Measurements from ENCODE around the gene PLEKHJ1. TPM values are rescaled to one million over a fixed set of nuclear protein-coding genes. Genes with fewer than 3 reads are reported as not detected.
"Not testable (repeated sequence)": the region's sequence is repeated elsewhere in the genome, so short reads cannot be mapped to it uniquely, and the experiment has no call there.

PLEKHJ1 gene
- total RNA-seq, 1 donor from 2014 or later = 72.5 TPM

DNA sequence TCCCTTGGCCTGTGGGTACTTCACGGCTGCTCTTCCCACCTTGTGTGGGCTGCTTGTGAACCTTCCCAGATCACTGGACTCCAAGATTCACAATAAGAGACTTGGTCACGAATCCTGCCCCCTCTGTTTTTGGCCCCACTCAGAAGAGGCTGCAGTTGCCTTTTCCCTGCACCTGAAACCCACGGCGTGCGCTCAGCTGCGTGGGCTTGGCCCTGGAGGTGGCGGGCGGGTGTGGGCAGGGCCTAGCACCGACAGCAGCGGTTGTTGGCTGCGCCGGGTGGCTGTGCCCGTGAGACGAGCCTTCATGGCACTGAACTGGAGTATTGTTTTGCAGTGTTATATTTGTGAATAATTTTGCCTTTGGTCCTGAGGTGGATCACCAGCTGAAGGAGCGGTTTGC is 33.8 kb downstream of the PLEKHJ1 start:
- intact Hi-C loops (cut with micrococcal nuclease) = no loop called here

DNA sequence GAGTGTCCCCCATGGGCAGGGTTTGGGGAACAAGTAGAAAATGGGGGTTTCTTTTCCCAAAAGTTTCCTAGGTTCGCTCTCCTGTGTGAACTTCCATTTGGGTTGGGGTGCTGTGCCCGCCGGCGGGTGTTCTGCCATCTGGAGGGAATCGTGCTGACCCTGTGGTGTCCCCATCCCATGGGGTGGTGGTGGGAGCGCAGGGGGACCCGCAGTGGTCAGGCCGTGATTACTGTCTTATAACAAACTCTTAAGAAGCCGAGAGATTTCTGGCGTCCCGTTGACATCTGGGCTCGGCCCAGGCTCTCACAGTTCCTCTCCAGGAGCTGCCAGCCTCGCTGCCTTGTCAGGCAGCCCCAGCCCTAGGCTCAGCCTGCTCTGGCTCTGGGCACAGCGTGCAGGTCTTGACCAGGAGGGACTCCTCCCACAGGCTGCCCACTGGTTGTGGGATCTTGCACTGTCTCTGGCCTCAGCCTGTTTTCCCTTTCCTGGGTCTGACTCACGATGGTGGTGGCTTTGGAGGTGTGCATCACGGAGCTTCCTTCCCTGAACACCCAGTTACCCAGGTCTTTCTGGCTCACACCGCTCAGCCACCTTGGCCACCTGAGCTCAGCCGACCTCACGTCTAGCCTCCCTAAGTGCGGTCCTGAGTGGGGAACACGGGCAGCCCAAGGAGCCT is 34.5 kb downstream of the PLEKHJ1 start:
- intact Hi-C loops (cut with micrococcal nuclease) = no loop called here

DNA sequence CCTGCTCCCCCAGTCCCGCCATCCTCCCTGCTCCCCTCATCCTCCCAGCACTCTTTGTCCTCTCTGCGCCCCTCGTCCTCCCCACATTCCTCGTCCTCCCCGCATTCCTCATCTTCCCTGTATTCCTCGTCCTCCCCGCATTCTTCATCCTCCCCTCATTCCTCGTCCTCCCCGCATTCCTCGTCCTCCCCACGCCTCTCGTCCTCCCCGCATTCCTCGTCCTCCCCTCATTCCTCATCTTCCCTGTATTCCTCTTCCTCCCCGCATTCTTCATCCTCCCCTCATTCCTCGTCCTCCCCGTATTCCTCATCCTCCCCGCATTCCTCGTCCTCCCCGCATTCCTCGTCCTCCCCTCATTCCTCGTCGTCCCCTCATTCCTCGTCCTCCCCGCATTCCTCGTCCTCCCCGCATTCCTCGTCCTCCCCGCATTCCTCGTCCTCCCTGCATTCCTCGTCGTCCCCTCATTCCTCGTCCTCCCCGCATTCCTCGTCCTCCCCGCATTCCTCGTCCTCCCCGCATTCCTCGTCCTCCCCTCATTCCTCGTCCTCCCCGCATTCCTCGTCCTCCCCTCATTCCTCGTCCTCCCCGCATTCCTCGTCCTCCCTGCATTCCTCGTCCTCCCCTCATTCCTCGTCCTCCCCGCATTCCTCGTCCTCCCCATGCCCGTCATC is 35.4 kb downstream of the PLEKHJ1 start:
- intact Hi-C loops (cut with micrococcal nuclease) = not testable (repeated sequence)

DNA sequence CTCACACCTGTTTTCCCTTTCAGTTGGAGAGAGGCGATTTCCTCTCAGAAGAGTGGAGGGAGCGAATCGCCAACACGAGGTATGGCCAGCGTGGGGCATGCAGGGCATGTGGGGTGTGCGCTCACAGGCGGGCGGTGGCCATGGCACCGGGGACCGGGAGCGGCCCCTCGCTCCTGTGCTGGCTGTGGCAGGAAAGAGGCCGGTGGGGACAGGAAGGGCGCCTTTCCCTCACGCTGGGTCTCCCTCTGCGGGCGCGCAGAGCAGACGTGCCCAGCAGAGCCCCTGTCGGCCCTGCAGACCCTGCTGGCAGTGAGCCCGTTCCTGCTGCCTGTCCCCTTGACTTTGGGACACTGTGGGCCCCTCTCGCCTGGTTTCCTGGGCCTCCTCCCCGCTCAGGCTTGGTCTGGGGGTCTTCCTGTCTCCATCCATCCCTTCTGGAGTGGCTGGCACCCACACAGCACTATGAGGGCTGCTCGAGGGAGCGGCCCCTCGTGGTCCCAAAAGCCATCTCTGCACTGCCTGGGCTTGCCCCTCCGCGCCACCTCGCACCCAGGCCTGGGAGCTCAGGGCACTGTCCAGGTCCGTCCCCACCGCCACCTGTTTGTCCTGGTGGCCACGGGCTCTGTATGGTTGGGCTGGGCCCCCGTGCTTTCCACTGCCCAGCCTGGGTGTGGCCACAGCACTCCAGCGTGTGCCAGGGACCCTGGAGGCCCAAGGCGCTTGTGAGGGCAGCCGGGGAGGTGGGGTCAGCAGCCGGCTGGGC is 36.1 kb downstream of the PLEKHJ1 start:
- intact Hi-C loops (cut with micrococcal nuclease) = no loop called here

DNA sequence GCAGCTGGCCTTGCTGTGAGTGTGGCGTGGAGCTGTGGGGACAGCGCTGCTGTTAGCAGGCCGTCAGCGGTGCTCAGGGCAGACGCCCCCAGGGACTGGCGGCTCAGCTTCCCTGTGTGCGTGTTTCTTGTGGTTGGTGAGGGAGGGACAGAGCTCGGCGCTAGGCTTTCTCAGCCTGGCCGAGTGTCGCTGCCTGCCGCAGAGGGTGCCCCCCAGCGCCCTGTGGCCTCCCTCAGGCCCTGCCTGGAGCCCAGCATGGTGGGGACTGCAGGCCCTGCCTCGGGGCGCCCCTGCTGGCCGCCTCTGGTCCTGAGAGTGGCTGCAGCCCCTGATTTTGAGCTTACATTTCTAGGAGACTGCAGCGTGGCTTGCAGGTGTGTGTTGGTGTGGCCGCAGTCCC is 36.9 kb downstream of the PLEKHJ1 start:
- intact Hi-C loops (cut with micrococcal nuclease) = no loop called here

DNA sequence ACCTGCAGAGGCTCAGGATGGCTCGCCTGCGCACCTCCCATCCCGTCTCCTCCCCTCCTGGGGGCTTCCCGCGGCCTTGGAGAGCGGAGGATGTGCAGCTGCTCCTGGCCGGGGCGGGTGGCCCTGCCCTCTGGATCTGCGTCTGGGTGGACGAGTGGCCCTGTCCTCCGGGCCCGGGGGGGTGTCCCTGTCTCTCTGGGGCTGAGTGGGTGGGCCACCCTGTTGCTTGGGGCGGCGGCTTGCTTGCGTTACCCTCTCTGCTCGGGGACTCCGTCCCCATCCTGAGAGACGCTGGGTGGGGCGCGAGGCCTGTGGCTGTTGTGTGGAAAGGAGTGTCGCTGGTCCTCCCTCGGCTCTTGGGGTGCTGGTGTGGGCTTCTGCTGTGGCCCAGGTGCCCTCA is 37.8 kb downstream of the PLEKHJ1 start:
- intact Hi-C loops (cut with micrococcal nuclease) = no loop called here

DNA sequence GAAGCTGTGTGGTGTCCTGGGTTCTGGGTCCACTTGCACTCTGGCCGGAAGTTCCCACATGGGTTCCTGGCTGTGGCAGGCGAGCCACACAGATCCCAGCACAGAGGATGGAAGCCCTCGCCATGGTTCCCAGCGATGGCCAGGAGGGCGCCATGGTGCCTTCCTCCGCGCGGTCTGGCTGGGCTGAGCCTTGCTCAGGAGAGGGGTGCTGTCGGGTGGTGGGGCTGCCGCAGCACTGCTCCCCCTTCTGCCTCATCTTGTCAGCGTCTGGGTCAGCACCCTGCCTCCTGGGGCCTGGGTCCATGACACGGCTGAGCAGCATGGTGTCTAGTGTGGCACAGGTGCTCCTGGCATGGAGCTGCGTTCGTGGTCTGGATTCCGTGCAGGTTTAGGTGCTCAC is 38.9 kb downstream of the PLEKHJ1 start:
- intact Hi-C loops (cut with micrococcal nuclease) = no loop called here

DNA sequence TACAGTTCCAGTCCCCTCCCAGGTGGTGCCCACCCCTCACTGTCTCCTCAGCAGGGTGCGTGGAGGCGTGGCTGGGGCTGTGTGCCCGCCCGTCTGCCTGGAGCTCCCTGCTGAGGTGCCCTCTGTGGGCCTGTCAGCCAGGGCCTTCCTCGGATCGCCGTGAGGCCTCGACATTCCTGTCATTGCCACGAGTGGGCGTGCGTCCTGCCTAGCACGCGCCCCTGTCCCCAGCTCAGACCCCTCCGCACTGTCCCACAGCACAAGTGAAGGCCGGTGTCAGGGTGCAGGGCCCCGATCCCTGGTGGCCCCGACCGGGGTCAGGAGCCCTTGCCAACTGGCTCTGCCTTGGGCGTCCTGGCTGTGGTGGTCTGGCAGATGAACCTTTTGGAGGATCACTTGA is 40.2 kb downstream of the PLEKHJ1 start:
- intact Hi-C loops (cut with micrococcal nuclease) = no loop called here

DNA sequence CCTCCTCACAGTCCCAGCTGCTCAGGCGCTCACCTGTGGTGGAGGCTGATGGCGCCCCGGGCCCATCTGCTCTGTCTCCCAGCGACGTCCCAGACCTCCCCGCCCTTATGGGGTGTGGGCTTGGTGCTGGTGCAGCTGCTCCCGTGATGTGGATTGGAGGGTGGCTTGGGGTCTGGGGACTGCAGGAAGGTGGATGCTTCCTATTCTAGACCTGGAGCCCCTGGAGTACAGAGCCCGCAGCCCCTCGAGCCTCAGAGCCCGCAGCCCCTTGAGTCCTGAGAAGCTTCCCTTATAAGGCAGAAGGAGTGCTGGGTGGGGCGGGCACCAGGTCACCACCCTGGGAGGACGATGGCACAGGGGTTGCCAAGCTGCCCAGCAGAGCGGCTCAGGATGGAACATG is 40.8 kb downstream of the PLEKHJ1 start:
- intact Hi-C loops (cut with micrococcal nuclease) = no loop called here

DNA sequence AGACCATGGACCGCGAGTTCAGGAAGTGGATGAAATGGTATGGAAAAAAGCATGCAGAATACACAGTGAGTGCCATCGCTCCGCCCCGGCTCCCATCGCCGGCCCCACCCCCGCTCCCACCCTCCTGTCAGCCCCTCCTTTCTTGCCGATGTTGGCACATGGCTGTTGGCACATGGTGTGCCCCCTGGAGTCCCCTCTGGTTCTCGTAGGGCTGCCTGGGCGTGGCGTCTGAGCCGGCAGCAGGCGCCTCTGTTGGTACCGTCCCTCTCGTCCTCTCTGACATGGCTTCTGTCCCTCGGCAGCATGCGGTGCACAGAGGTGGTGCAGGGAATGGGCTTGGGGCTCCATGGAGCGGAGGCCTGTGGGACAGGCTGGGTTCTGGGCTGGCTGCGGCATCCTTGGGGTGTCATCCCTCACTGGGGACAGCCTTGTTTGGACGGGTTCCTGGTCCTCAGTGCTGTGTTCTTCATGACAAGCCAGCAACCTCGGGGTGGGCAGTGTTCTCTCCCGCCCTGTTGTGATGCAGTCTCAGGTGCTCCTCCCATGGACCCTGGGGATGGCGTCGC is 41.5 kb downstream of the PLEKHJ1 start:
- intact Hi-C loops (cut with micrococcal nuclease) = no loop called here

DNA sequence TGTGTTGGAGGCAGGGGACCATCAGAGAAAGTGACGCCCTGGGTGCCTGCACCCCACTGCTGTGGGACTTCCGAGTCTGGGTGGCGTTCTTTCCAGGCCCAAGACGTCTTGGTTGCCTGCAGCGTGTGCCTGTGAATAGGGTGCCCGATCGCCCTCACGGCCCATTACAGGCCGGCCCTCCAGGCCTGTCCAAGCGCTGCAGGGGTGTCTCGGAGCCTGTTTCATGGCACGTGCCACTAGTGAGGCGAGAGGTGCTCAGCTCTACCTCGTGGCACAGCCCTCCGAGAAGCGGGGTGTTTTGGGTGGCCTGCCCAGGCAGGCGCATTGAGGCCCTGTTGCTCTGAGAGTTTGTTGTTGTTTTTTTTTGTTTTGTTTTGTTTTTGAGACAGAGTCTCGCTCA is 42.3 kb downstream of the PLEKHJ1 start:
- intact Hi-C loops (cut with micrococcal nuclease) = no loop called here

DNA sequence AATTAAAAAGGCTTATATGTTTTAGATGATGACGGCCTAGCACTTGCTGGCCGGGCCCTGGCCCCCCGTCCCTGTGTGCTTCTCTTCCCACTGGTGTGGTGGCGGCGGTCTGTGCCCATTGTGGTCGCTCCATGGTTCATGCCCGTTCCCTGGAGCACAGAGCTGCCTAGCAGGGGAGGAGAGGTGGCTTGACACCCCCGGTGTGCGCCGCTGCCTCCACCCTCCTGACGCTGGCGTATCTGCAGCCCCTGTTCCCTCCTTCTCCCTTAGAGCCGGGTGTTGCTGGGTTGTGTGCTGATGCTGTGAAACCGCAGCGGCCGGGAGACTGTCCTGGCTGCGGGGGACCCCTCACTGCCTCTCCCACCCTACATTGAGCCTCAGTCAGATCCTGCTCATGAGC is 43.3 kb downstream of the PLEKHJ1 start:
- intact Hi-C loops (cut with micrococcal nuclease) = no loop called here

DNA sequence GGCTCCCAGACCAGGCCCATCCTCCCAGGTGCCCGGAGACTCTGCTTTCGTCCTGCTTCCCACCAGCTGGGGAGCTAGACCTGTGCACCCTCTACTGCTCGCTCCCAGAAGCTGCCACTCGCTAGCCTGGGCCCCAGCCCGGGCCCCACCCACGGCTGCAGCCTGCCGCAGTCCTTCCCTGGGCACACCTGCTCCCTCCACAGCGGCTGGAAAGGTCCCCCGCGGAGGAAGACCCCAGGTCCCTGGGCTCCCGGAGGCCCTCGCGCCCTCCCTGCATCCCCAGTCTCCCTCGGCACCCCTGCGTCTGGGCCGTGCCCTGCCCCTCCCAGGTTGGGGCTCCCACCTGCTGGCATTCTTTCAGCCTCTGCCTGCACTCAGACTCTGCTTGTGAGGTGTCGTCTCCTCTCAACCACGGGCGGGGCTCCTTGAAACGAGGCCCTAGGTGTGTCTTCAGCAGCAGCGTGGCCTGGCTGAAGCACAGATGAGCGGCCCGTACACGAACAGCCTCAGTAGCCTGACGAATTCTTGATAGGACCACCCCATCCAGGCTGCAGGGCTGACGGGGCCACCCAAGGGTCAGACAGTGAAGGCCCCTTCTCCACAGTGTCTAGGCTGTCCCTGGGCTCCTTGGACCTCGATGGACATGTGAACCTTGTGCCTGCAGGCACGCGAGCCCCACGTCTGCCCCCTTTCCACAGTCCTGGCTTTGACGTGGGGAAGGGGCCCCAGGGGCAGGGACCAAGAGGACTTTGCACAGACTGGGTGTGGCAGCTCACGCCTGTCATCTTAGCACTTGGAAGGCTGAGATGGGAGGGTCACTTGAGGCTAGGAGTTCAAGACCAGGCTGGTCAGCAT is 44.4 kb downstream of the PLEKHJ1 start:
- intact Hi-C loops (cut with micrococcal nuclease) = no loop called here

DNA sequence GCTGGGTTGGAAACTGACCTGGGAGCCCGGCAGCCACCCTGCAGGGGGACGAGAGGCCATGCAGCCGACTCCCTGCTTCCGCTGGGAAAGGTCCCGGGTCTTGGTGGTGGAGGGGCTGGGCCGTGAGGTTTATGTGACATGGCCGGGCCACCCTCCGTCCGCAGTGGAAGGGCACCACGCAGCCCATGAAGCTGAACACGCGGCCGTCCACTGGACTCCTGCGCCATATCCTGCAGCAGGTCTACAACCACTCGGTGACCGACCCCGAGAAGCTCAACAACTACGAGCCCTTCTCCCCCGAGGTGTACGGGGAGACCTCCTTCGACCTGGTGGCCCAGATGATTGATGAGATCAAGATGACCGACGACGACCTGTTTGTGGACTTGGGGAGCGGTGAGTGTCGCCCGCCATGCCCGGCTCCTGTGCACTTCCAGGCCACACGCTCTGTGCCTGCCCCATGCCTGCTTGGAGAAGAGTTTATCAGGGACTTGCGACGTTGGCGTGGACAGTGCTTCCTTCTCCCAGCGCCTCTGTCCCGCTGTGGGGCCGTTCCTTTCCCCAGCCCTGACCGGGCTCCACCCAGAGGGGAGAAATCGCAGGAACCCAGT is 45.2 kb downstream of the PLEKHJ1 start:
- intact Hi-C loops (cut with micrococcal nuclease) = no loop called here

DNA sequence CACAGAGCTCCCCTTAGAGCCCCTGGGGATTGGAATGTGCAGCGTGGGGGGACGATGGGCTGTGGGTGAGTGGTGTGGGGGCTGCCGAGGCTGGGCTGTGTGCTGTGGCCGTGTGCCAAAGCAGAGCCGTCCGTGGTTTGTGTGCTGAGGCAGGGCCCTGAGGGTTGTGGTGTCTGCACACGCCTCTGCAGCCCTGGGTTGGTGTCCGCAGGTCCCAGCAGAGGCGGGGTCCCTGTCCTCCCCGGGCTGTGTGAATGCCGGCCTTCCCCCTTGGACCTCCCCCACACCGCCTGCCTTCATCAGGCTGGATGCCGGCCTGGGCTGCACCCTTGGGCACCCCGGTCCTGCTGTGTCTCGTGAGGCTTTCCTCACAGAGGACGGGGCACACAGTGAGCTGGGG is 46.2 kb downstream of the PLEKHJ1 start:
- intact Hi-C loops (cut with micrococcal nuclease) = no loop called here

DNA sequence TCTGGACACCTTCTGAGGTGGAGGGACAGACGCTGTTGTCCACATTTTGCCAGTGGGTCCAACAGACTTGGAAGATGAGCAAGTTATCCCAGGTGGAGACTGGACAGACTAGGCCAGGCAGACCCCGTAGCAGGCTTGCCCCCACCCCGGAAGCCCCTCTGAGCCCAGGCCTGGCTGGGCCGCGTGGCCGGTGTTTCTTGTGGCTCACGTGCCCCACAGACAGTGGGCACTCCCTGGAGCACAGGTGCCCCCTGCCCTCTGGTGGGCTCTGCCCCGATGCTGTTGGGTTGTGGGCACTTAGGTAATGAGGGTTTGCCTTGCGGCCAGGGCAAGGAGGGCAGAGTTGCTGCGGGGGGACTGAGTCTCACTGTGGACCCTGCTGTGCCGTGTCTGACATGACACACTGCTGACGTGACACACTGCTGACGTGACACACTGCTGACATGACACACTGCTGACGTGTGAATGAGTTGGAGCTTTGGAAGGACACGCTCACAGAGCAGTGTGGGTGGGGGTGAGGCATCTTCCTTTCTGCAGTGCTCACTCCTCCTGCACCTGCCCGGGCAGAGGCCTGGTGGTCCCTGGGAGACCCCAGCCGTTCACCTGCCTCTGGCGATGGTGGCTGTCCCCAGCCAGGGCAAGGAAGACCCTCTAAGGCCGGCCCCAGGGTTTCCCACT is 47.3 kb downstream of the PLEKHJ1 start:
- intact Hi-C loops (cut with micrococcal nuclease) = no loop called here

DNA sequence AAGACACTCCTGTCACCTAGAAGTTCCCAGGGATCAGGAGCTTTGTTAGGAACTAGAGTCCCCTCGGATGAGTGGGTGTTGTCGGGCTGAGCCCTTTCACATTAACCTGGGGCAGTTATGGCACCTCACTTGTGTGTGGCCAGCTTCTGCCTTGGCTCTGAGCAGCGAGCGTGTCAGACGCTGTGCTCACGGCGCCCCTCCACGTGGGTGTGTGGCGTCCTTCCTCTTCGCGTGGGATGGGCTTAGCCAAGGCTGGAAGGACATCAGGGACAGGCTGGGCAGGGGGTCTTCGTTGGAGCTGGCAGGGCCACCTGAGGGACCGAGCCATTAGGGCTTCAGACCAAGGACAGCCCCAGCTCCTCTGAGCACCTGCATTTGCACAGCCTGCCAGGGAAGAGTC is 49.0 kb downstream of the PLEKHJ1 start:
- intact Hi-C loops (cut with micrococcal nuclease) = no loop called here

DNA sequence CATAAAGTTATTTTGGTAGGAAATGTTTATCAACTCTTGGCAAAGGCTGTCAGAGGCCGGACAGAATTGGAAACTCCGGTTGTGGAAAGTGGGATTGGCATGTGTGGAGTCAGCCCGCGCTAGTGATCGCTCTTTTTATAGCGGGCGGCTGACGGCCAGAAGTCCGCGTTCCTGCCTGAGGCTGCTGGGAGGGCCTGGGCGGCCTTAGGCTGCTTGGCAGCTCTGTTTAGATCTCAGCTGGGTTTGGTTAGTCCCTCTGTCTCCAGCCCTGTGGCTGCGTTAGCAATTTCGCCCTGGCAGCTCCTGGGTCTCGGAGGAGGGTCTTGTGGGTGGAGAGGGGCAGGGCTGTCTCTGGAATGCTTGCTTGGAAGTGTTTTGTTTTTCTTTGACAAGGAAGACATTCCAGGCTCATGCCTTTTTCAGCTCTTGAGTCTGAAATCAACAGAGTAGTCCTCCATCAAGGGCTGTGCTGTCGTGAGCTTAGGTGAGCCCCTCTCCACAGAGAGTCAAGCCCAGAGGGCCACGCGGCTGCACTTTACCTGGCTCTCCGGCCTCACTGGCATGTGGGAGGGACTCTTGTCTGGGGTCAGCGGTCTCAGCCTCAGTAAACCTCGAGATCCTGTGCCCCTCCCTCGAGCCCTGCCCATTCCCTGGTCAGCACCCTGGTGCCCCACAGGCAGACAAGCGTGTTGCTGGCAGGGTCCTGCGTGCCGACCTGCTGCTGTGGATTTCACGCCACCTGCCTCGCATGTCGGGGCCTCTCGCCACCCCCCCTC is 49.9 kb downstream of the PLEKHJ1 start:
- intact Hi-C loops (cut with micrococcal nuclease) = no loop called here

DNA sequence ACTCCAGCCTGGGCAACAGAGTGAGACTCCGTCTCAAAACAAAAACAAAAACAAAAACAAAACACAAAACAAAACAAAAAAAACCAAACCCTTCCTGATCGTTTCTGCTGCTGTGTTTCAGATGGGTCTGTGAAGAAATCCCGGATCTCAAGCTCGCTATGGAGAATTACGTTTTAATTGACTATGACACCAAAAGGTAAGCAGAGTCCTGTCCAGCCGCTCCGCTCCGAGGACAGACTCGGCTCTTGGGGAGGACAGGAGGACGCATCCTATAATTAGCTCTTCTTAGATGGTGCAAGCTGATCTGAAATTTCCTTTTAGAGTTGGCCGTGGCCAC is 50.4 kb downstream of the PLEKHJ1 start:
- intact Hi-C loops (cut with micrococcal nuclease) = no loop called here
